ENCODE measurements around the gene FMNL3.

- no peak for TF ChIP-seq POLR2AphosphoS5 (IDR thresholded peaks at IDR 0.05)
- no peak for TF ChIP-seq EP300 (IDR thresholded peaks at IDR 0.05)
- no peak for TF ChIP-seq CTCF (IDR thresholded peaks at IDR 0.05)
- TF ChIP-seq POLR2A (IDR thresholded peaks at IDR 0.05; ENCODE audit: low read depth): no peak
Observed at GRCh38 chr12:49615725-49616124, 91.5 kb downstream of the FMNL3 start.

All from esophagus muscularis mucosa (tissue), 4 donors.